Keratinocyte (primary cell): ENCODE results near the gene MIA.

Source experiments
- EZH2 ChIP-seq: IDR thresholded peaks from one replicate; pipeline ENCODE4 v1.6.1; 2012; ENCODE audit warnings: inconsistent platforms, mild to moderate bottlenecking, low read length, moderate library complexity
- TF ChIP-seq, protein P1 (sequence below), 3 experiments: IDR thresholded peaks in 1 of 3; conservative IDR thresholded peaks in 1 of 3; optimal IDR thresholded peaks in 1 of 3; 2 replicates in 2 of 3; 3 replicates in 1 of 3; pipeline versions ENCODE3 to v1.5.1; 2011; ENCODE audit warnings: low read length in 3 of 3, mild to moderate bottlenecking in 3 of 3, moderate library complexity in 2 of 3, control low read depth in 1 of 3, inconsistent platforms in 1 of 3; ENCODE audit not compliant: insufficient read depth in 2 of 3; ENCODE audit errors: extremely low read depth in 1 of 3

DNA sequence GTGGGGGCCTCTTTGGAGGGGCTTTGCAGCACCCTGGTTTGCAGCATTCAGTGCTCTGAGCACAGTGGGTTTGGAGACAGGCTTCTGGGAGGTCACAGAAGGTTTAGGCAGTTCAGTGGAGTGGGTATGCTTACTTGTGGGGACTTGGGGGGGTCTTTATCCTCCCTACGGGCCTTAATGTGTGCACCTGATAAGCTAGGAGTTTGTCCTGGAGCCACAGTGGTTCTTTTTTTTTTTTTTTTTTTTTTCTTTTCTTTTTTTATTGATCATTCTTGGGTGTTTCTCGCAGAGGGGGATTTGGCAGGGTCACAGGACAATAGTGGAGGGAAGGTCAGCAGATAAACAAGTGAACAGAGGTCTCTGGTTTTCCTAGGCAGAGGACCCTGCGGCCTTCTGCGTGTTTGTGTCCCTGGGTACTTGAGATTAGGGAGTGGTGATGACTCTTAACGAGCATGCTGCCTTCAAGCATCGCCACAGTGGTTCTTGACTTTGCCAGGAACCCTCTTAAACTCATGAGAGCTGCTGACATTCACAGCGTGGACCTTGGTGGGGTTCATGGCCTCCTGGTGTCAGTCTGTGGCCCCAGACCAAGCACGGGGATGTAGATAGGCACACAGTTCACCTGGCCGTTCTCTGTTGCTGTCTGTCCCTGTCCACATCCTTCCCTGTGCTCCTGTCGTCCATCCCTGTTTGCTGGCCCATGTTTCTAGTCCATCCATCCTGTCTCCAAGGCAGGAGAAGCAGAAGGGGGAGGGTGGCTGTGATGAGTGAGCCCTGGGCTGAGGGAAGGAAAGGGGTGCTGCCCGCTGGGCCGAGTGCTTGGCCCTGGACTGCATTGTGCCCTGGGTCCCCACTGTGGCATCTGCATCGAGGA is 26.3 kb downstream of the MIA start:
- TF ChIP-seq, protein P1, sequence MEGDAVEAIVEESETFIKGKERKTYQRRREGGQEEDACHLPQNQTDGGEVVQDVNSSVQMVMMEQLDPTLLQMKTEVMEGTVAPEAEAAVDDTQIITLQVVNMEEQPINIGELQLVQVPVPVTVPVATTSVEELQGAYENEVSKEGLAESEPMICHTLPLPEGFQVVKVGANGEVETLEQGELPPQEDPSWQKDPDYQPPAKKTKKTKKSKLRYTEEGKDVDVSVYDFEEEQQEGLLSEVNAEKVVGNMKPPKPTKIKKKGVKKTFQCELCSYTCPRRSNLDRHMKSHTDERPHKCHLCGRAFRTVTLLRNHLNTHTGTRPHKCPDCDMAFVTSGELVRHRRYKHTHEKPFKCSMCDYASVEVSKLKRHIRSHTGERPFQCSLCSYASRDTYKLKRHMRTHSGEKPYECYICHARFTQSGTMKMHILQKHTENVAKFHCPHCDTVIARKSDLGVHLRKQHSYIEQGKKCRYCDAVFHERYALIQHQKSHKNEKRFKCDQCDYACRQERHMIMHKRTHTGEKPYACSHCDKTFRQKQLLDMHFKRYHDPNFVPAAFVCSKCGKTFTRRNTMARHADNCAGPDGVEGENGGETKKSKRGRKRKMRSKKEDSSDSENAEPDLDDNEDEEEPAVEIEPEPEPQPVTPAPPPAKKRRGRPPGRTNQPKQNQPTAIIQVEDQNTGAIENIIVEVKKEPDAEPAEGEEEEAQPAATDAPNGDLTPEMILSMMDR (optimal IDR thresholded peaks at IDR 0.05 in 1 of 3, IDR thresholded peaks at IDR 0.05 in 1 of 3, conservative IDR thresholded peaks at IDR 0.05 in 1 of 3; ENCODE audit: extremely low read depth in 1 of 3, insufficient read depth in 2 of 3, low read length in 3 of 3), result no peak
- no peak for TF ChIP-seq EZH2
